ENCODE measurements around the gene C9orf152.
"Not testable (repeated sequence)": the region's sequence is repeated elsewhere in the genome, so short reads cannot be mapped to it uniquely, and the experiment has no call there.

The C9orf152 gene, protein sequence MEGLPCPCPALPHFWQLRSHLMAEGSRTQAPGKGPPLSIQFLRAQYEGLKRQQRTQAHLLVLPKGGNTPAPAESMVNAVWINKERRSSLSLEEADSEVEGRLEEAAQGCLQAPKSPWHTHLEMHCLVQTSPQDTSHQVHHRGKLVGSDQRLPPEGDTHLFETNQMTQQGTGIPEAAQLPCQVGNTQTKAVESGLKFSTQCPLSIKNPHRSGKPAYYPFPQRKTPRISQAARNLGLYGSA

DNA sequence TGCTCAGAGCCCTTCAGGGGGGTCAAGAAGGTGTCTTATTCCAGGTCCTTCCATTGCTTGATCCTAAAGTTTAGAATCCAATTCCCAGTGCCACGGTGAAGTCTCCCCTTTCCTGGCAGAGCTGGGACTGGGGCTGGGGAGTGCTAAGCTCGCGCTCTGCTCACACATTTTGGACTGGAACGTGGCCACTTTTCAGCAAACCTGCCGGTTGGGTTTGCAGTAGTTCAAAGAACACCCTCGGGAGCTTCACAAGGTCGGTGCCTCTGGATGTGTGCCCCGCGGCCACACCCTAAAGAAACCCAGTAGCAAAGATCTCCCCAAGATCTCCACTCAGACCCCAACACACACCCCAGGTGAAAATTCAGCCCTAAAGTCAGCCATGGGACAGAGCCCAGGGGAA, at the start of gene C9orf152:
C9orf152 (minus strand) TSS at position 129 of the 400 bp plus-strand sequence. CDS start 580 bp downstream, outside the sequence.
- DNase-seq: no peak

DNA sequence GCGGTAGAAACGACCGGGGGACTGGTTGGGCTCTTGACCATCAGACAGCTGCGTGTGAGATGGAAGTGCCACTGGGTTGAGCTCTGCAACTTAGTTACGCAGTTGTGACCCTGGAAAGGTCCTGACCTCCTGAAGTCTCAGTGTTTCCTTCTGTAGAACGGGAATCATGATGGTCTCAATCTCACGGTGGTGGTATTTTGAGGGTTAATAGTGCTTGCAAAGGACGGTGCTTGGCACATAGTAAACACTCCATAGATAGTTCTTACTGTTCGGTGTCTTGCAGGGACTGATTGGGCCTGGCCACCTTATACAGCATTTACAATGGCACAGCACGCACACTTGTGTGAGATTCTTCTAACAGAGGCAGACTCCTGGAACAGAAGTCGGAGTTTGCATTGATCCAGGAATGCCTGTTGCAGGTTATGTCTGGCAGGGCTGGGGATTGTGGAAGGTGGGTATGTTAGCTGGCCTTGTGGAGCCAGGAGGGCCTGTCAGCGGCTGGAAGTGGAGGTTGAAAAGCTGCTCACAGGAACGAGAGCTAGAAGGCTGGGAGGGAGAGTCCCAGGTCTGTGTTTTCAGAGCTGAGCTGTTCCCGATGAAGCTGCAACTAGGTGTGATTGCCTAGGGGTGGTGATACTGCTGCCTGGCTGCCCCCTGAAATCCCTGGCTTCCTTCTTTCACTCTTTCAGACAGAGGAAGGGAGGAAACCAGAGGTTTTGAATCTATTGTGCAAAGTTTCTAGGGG, 49.3 kb upstream of the C9orf152 start:
- DNase-seq: no peak

DNA sequence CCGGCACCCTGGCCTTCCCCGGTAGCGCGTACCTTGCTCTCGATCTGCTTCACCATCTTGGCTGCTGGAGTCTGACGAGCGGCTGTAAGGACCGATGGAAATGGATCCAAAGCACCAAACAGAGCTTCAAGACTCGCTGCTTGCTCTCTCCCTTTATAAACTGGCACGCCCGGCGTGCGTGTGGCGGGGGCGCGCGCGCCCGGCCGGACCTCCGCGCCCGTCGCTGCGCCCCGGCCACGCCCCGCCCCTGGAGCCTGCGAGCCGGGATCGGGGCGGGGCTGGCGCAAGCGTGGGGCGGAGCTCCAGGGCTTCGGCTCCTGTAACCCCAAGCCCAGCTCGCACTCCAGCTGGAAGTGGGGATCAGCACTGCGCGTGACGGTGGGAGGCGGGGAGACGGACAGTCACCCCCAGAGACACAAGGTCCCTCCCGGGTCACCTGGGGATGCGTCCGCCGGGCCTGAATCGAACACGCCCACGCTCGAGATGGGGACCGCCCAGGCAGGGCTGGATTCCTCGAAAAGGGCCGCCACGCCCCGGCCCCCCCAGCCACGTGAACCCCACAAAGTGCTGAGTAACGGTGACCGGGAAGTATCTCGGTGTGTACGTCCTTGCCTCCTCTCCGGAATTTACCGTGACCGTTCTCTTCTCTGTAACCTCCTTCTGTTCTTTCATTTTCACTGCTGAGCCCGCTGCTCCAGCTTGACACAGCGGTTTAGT, 48.6 kb upstream of the C9orf152 start, which contains the start of gene TXN:
TXN (minus strand) TSS at position 128 of the 717 bp plus-strand sequence; CDS start at position 56, 72 bp downstream.
- DNase-seq: peak; percentile 79

DNA sequence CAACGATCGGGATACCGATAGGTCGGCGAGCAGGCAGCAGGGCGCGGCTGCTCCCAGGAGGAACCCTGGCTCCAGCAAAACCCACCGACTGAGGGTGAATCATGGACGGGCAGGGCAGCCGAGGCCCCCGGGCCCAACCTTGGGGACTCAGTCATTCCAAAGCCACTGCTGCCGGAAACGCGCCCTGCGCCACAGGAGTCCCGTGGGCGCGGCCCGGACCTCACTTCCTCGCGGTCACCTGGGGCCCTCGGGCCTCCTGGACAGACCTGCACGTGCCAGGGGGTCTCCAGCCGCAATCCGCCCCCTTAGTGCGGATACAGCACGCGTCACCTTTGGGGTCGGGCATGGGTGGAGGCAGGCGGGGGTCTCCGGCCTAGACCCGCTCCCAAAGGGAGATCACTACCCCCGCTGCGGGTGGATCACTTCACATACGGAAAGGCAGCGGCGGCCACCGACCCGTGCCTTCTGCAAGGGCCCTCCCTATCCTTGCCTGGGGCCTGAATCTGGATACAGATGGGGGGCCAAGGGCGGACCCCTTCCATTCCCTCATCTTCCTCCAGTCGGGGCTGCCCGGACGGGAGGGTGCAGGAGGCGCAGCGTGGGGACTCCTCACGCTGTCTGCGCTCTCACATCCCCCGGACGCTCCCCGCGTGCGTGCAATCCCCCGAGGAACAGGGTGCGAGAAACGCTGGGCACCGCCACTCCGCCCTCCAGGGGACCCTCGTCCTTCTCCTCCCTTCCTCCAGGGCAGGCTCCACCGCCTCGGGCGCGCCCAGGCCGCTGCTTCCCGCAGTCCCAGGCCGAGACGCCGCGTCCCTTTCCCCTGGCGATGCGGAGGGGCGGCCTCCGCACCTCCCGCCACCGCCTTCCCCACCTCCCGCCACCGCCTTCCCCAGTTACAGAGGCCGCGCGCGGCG, 47.8 kb upstream of the C9orf152 start:
- DNase-seq: peak; percentile 44

DNA sequence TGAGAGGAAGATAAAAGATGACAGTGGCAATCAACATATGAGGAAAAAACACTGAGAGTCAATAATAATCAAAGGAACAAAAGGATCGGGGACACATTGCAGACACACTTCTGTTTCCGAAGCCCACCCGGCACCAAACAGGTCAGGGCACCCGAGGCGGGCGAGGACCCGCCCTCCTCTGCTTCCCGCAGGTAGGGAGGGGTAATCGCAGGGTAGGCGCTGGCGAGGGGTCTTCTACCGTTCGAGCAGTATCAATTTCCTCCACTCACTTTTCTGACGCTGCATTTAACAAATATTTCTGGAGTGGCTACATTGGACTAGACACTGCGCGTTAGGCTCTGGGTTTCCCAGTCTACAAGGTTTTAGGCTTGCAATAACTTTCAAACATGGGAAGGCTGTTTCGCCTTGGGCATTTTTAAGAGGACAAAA, 47.1 kb upstream of the C9orf152 start:
- DNase-seq: no peak

DNA sequence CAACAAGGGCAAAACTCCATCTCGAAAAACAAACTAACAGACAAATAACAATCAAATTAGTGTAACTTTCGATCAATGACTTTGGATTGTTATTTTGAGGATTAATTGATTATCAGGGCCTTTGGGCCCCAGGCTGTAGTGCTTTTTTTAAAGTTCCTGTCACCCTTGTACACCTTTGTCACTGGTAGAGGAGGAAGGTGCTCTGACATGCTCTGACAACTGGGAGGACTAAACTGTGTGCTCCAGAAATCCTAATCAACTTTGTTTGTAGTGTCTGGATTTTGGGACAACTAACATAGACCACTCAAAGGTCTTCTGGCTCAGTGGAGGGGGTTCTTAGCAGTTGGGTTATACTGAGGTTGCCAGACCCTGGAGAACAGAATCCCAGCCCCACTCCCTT, 46.5 kb upstream of the C9orf152 start:
- DNase-seq: no peak

DNA sequence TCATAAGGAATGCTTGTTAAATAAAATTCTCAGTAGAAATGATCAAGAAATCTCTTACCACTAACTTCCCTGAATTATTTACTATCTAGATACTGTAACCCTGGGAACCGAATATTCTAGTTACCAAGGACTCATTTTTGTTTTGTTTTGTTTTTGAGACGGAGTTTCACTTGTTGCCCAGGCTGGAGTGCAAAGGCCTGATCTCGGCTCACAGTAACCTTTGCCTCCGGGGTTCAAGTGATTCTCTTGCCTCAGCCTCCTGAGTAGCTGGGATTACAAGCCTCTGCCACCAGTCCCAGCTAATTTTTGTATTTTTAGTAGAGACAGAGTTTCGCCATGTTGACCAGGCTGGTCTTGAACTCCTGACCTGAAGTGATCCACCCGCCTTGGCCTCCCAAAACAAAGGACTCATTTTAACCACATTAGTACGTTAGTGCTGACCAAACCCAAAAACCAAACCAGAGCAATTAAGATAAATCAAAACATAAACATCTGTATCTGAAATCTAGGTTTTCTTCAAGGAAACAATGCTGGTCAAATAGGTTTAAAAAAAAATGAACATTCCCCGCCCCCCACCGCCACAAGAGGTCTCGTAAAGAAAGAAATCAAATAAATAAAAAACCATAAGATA, 44.7 kb upstream of the C9orf152 start:
- DNase-seq: no peak

DNA sequence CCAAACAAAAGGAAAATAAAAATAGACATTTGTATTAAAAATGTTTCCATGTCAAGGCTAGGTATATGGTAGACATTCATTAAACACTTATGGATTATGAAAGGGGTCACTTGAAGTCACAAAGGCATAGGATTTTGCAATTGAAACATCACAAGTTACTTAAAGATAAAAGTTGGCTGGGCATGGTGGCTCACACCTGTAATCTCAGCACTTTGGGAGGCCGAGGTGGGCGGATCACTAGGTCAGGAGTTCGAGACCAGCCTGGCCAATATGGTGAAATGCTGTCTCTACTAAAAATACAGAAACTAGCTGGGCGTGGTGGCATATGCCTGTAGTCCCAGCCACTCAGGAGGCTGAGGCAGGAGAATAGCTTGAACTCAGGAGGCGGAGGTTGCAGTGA, 43.8 kb upstream of the C9orf152 start:
- not testable (repeated sequence) for DNase-seq

DNA sequence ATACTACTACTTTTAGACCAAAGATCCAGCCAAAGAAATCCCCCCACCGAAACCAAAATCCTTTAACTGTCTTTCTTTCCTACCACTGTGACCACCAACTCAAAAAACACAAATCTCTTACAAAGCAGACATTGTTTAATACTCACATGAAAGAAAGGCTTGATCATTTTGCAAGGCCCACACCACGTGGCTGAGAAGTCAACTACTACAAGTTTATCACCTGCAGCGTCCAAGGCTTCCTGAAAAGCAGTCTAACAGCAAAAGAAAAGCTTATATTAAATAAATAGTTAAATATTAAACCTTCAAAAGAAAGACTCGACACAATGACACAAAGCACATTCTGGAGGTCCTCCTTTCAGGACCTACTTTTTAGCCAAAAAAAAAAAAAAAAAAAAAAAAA, 43.3 kb upstream of the C9orf152 start:
- DNase-seq: no peak

DNA sequence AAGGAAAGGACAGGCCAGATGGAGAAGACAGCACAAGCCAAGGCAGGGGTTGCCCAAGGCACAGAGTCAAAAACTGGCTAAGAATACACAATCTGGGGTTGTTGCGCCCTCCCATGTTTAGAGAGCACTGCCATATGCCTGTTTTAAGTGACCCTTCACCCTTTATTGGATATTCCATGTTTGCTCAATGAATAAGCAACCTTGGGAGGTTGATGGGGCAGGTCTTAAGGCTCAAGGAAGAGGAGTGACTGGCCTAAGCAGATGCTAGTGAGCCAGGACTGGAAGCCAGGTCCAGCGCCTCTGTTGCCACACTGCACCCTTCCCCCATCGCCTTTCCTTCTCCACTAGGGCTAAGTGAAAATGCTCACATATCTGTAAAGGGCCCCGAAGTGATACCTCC, 41.6 kb upstream of the C9orf152 start:
- no peak for DNase-seq

DNA sequence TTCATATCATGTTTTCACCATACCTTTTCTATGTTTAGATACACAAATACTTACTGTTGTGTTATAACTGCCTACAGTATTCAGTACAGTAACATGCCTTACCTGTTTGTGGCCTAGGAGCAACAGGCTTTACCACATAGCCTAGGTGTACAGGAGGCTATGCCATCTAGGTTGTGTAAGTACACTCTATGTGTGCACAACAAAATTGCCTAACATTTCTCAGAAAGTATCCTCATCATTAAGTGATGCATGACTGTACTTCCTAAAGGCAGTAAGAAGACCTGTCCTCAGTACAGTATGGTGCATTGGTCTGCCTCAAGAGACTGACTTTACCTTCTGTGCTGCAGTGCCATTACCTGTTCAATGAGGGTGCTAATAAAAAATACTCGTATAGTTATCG, 40.4 kb upstream of the C9orf152 start:
- no peak for DNase-seq

DNA sequence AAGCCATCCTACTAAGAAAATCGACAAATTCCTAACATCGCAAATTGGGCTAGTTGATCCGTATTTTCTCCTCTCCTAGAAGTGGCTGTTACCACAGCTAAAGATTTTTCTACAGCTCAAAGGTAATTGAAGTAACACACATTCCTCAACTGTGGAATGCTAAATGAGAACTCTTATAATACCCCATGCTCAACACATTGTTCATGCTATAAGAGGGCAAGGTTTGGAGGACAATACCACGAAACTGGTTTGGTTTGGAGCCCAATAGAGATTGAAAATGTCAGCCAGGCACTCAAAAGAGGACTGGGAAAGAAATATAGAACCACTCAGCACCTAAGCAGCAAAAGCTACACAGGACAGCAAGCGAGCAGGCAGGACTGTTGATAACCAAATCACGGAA, 38.3 kb upstream of the C9orf152 start:
- DNase-seq: no peak

DNA sequence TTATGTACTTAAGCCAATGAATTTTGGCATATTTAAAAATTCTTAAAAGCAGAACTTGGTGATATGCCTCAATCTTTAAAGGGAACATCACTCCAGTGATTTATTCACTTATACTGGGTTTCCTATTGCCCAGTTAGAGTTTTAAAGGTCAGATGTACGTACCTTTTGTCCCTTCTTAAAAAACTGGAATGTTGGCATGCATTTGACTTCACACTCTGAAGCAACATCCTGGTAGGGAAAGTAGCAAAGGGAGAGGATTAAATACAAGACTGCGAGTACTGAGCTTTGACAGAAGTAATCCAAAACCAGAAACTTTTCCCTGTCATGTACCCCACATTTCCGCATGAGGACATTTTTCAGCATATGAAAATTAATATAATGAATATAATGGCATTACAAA, 36.7 kb upstream of the C9orf152 start:
- DNase-seq: no peak

DNA sequence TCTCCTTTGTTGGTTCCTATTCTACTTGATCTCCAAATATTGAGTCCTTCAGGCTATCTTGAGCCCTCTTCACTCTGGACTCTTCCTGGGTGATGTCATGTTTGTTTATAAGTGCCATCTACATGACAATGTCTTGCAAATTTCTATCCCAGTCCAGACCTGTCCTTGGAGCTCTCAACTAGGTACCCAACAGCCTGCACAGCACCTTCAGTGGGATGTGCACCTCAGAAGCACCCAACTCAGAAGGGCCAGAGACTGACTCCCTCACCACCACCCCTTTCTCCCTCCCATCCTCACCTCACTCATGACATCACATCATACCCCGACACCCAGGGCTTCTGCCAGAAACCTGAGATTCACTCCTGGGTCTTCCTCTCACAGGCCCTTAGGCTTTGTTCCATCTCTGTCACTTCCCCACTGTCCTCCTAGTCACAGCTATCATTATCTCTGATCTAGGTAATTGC, 33.9 kb upstream of the C9orf152 start:
- DNase-seq: no peak

DNA sequence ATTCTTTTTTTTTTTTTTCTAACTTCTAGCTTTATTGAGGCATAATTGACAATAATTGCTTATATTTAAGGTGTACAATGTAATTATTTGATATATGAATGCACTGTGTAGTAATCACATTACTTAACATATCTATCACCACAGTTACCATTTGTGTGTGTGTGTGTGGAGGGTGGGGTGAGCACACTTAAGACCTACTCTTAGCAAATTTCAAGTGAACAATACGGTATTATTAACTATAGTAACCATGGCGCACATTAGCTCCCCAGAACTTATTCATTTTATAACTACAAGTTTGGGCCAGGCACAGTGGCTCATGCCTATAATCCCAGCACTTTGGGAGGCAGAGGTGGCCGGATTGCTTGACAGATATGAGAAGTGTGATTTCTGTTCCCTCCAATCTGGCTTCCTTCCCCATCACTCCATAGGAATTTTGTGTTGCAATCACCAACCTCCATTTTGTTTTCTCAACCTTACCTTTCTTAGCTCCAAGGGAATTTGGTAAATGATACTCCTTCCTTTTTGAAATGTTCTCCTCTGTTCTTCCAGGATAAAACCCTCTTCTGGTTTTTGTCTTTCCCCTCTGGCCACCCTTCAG, 33.4 kb upstream of the C9orf152 start:
- no peak for DNase-seq

DNA sequence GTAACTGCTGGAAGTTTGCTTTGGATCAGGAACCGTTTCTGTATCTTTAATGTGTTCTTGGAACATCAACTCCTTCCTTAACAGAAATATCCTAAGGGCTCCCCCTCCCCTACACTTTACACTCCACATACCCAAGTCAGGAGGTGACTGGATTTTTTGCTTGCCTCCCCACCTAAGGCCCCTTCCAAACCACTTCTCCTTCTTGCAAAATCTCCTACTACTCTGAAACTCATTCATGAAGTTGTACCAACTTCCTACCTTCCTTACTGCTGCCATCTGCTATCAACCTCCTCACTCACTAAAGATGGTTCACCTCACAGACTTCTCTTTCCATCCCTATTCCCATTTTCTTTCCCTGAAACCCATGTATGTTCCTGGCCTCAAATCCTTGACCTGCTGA, 32.2 kb upstream of the C9orf152 start:
- DNase-seq: no peak

DNA sequence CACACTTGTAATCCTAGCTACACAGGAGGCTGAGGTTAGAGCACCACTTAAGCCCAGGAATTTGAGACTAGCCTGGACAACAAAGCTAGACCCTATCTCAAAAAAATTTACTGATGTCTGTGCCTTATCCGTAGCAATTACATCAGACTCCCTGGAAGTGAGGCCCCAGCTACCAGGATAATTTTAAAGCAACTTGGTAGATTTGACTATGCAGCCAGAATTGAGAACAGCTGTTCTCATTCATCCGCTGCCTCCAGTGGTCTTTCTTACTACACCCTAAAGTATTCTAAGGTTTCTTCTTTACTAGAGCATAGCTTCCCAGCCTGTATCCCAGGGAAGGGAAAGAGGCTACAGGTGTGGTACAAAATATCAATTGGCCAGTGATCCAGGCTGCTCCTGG, 20.4 kb upstream of the C9orf152 start:
- DNase-seq: no peak

DNA sequence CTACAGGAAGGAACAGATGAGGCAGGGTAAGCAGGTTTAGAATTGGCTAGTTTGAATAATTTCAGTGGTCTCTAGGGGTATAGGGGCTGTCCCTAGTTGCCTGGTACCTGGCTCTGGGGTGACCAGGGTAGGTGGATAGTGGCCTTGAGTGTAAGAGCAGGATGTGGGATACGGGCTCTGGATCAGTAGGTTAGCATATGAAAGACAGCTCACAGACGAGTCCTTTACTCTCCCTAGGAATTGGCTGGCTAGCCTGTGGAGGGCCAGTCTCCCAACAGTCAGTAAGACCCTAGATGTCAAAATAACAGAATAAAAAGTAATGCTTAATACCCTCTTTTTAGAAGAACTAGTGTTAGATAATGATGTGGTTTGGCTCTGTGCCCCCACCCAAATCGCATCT, 16.6 kb upstream of the C9orf152 start:
- no peak for DNase-seq

DNA sequence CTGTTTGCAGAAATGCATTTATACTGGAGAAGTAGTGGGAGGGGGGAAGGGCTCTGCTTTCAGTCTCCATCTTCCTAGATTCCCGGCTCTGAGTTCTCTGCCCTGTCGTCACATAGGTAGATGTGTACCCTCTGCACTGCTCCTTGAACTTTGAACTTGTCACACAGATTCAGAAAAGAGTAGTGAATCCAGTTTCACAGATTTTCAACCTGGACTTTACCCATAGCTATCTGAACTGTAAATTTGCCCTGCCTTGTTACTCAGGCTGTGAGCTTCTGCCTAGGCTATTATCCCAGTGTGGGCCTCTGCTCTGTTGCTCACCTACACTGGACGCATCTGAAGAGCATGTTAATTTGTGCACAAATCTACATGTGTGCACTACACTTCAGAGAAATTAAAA, 12.8 kb upstream of the C9orf152 start:
- no peak for DNase-seq

DNA sequence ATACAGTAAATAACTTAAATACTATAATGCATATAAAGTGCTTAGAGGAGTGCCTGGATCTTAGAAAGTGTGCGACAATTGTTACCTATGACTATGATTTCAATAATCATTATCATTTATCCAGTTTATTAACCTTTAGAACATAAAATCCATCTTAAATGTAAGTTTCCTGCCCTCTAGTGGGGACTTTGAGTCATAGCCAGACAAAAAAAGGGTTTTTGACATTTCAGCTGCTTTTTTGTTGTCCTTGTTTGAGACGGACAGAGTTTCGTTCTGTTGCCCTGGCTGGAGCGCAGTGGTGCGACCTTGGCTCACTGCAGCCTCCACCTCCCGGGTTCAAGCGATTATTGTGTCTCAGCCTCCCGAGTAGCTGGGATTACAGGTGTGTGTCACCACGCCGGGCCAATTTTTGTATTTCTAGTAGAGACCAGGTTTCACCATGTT, 9.7 kb upstream of the C9orf152 start:
- peak; percentile 25 for DNase-seq

DNA sequence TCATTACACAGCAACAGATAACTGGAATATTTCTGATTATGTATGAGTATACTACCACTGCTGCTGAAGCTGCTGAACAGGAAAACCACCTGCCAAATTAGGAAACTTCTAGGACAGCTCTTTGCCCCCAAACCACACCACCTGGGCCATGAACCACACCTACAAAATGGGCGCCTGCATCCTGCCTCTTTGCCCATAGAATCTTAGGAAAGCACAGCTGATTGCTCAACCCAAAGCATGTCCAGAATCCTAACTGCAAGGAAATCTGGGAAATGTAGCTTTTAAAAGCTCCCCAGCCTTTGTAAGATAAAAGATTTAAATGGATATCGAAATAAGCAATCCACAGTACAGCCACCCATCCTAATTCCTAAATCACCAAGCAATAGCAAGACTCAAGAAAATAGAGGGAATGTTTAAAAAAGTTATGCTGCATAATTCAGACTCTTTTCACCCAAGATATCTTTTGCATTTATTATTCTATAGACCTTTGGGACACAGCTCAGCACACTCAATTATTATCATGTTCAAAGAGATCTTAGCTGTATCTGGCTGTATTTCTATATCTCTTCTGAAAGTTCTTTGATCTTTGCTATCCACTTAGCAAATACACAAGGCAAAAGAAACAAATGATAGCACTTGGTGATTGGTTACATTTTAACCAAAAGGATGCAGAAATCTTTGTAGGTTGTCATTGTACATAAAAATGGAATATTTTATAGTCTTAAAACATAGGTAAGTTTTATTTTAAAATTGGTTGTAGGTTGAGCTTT, 6.8 kb upstream of the C9orf152 start:
- DNase-seq: no peak
